GM12878 (cell line): ENCODE results near the gene SUPT6H. TPM values are rescaled to one million over a fixed set of nuclear protein-coding genes. Genes with fewer than 3 reads are reported as not detected.

Source experiments
- ATF3 ChIP-seq: IDR thresholded peaks from 2 replicates; pipeline ENCODE4 v1.6.1; 2011; ENCODE audit warnings: low read depth, mild to moderate bottlenecking, low read length, moderate library complexity, borderline replicate concordance; ENCODE audit errors: extremely low read depth
- BRCA1 ChIP-seq: IDR thresholded peaks from 2 replicates; pipeline ENCODE4 v1.6.1; 2011; ENCODE audit warnings: low read depth, low read length, improper control_type of control experiment
- CBFB ChIP-seq: IDR thresholded peaks from 2 replicates; pipeline ENCODE4 v1.6.1; 2016; ENCODE audit warnings: antibody characterized with exemption, low read depth
- CEBPB ChIP-seq, 2 experiments: fragments of 150-350 bp in 1 of 2; IDR thresholded peaks; 2 replicates each; pipeline ENCODE4 v1.6.1; 2012 to 2014; ENCODE audit warnings: low read depth in 2 of 2, low read length in 2 of 2, borderline replicate concordance in 1 of 2, inconsistent platforms in 1 of 2
- CHD2 ChIP-seq: IDR thresholded peaks from 2 replicates; pipeline ENCODE4 v1.6.1; 2011; ENCODE audit warnings: low read depth, low read length, improper control_type of control experiment, borderline replicate concordance
- HDGF ChIP-seq: fragments of 450-650 bp; IDR thresholded peaks from 2 replicates; pipeline ENCODE4 v1.6.1; 2016; ENCODE audit warnings: antibody characterized with exemption
- IKZF1 ChIP-seq: fragments of 450-650 bp; conservative IDR thresholded peaks from 2 replicates; pipeline ENCODE4 v1.6.1; 2017; ENCODE audit warnings: antibody characterized with exemption, mild to moderate bottlenecking
- MTA2 ChIP-seq: fragments of 450-650 bp; IDR thresholded peaks from 2 replicates; pipeline ENCODE4 v1.6.1; 2016; ENCODE audit warnings: low read depth, mild to moderate bottlenecking, moderate library complexity
- MYB ChIP-seq: fragments of 150-350 bp; IDR thresholded peaks from 2 replicates; pipeline ENCODE4 v1.6.1; 2014; ENCODE audit warnings: mild to moderate bottlenecking, low read depth, low read length, borderline replicate concordance
- NBN ChIP-seq: fragments of 450-650 bp; IDR thresholded peaks from 2 replicates; pipeline ENCODE4 v1.6.1; 2016
- NFIC ChIP-seq: IDR thresholded peaks from 2 replicates; pipeline ENCODE4 v1.6.1; 2012; ENCODE audit warnings: low read depth, mild to moderate bottlenecking, inconsistent platforms, low read length, moderate library complexity
- POU2F2 ChIP-seq: IDR thresholded peaks from 3 replicates; pipeline ENCODE4 v1.6.1; 2011; ENCODE audit warnings: low read depth, mild to moderate bottlenecking, low read length, borderline replicate concordance
- RBBP5 ChIP-seq: fragments of 200-600 bp; sonication (generic); conservative IDR thresholded peaks from 2 replicates; pipeline ENCODE4 v1.6.1; 2016
- RELA ChIP-seq: fragments of 450-650 bp; IDR thresholded peaks from 2 replicates; pipeline ENCODE4 v1.8.0; 2014; ENCODE audit warnings: borderline replicate concordance; ENCODE audit not compliant: partially characterized antibody
- REST ChIP-seq: IDR thresholded peaks from 2 replicates; pipeline ENCODE4 v1.6.1; 2012; ENCODE audit warnings: mild to moderate bottlenecking, low read depth, low read length
- RUNX3 ChIP-seq: IDR thresholded peaks from 2 replicates; pipeline ENCODE4 v1.6.1; 2012; ENCODE audit warnings: low read length, inconsistent platforms
- SIN3A ChIP-seq: IDR thresholded peaks from 2 replicates; pipeline ENCODE4 v1.6.1; 2012; ENCODE audit warnings: low read depth, low read length, improper control_type of control experiment
- TCF12 ChIP-seq: IDR thresholded peaks from 2 replicates; pipeline ENCODE4 v1.6.1; 2011; ENCODE audit warnings: low read depth, mild to moderate bottlenecking, low read length
- TCF3 ChIP-seq: IDR thresholded peaks from 2 replicates; pipeline ENCODE4 v1.6.1; 2012; ENCODE audit warnings: low read depth, mild to moderate bottlenecking, low read length, borderline replicate concordance; ENCODE audit not compliant: insufficient read depth
- TCF7 ChIP-seq: IDR thresholded peaks from 2 replicates; pipeline ENCODE4 v1.6.1; 2014; ENCODE audit warnings: antibody characterized with exemption, borderline replicate concordance
- polyA plus RNA-seq, 11 experiments: library from polyadenylated mRNA; depleted of rRNA in 4 of 11; unstranded in 6 of 11; stranded (reverse) in 5 of 11; fragments of >200 nt; fragmentation: Nextera tagmentation in 4 of 11; fragmentation: Illumina TruSeq in 1 of 11; extraction: Ambion mirVana in 4 of 11; extraction: Trizol in 1 of 11; gene quantifications; 1 replicate in 1 of 11; 2 replicates in 10 of 11; pipeline versions ENCODE4 v1.2.1 to v1.2.3, GENCODE V29; 2011 to 2016; ENCODE audit warnings: inconsistent platforms in 2 of 11, missing spikeins in 2 of 11, low read depth in 1 of 11
- total RNA-seq, 4 experiments: library from RNA; depleted of rRNA in 3 of 4; stranded (reverse); fragments of >200 nt in 3 of 4; fragmentation: Illumina TruSeq in 1 of 4; extraction: Trizol in 1 of 4; gene quantifications; 2 replicates each; pipeline versions ENCODE4 v1.2.1 to v1.2.3, GENCODE V29; 2013 to 2021
- TF ChIP-seq, protein P1 (sequence below): IDR thresholded peaks from 2 replicates; pipeline ENCODE4 v1.6.1; 2011; ENCODE audit warnings: mild to moderate bottlenecking, low read depth, low read length, moderate library complexity; ENCODE audit not compliant: insufficient replicate concordance
- TF ChIP-seq, protein P2 (sequence below): IDR thresholded peaks from 2 replicates; pipeline ENCODE4 v1.6.1; 2012; ENCODE audit warnings: low read length, inconsistent platforms

Gene SUPT6H
- total and polyA plus RNA-seq, 10 of the 15 experiments (the other 5 are each of a cell fraction or from before 2014, with no cell fraction given): 1.7 to 58.8 (median 37.7) TPM

- TF ChIP-seq REST (no peak), TCF7 (no peak), CEBPB (IDR thresholded peaks at IDR 0.05; ENCODE audit: borderline replicate concordance in 1 of 2, low read depth in 2 of 2, low read length in 2 of 2) (no peak), TCF12 (peak; percentile 82), MYB (0 out of 2 replicates have a peak, but pooled peaks have one; percentile 15), TCF3 (peak; percentile 43; the same call in 1 of the 2 replicates), ATF3 (no peak), CHD2 (peak; percentile 24; the same call in 1 of the 2 replicates), RELA (no peak), MTA2 (no peak; the same call in 1 of the 2 replicates), CBFB (peak; percentile 67; the same call in 1 of the 2 replicates), POU2F2 (peak; percentile 9; the same call in 1 of the 3 replicates), RBBP5 (no peak), NBN (peak; percentile 35; the same call in 1 of the 2 replicates), NFIC (no peak), RUNX3 (no peak), HDGF (0 out of 2 replicates have a peak, but pooled peaks have one; percentile 36), IKZF1 (peak; percentile 87), SIN3A (peak; percentile 19; the same call in 1 of the 2 replicates), BRCA1 (no peak)
- TF ChIP-seq, protein P1, sequence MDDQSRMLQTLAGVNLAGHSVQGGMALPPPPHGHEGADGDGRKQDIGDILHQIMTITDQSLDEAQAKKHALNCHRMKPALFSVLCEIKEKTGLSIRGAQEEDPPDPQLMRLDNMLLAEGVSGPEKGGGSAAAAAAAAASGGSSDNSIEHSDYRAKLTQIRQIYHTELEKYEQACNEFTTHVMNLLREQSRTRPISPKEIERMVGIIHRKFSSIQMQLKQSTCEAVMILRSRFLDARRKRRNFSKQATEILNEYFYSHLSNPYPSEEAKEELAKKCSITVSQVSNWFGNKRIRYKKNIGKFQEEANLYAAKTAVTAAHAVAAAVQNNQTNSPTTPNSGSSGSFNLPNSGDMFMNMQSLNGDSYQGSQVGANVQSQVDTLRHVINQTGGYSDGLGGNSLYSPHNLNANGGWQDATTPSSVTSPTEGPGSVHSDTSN: no peak
- TF ChIP-seq, protein P2, sequence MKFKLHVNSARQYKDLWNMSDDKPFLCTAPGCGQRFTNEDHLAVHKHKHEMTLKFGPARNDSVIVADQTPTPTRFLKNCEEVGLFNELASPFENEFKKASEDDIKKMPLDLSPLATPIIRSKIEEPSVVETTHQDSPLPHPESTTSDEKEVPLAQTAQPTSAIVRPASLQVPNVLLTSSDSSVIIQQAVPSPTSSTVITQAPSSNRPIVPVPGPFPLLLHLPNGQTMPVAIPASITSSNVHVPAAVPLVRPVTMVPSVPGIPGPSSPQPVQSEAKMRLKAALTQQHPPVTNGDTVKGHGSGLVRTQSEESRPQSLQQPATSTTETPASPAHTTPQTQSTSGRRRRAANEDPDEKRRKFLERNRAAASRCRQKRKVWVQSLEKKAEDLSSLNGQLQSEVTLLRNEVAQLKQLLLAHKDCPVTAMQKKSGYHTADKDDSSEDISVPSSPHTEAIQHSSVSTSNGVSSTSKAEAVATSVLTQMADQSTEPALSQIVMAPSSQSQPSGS: no peak
Measured at GRCh38 chr17:28741358-28742349, 79.6 kb downstream of the SUPT6H start (continued).
